ENCODE measurements around the gene BRSK1.

Gene BRSK1

GRCh38 chr19:55341595-55342531, 58.1 kb downstream of the BRSK1 start:
- Mint-ChIP-seq H3K27me3 (no peaks in the 10 kb centered on the region), H3K4me1 (ENCODE audit: low read depth) (peaks cover 16% of the 10 kb centered on the region), H3K9me3 (ENCODE audit: low read depth) (no peaks in the 10 kb centered on the region), H3K4me3 (peak overlapping the region; percentile 74), H3K36me3 (no peaks in the 10 kb centered on the region), H3K27ac (peak overlapping the region; percentile 46)

- H3K27me3 Mint-ChIP-seq: no peaks in the 10 kb centered on the region
- H3K9me3 Mint-ChIP-seq (ENCODE audit: low read depth): no peaks in the 10 kb centered on the region
- H3K4me1 Mint-ChIP-seq (ENCODE audit: low read depth): peaks cover 9% of the 10 kb centered on the region
- no peak overlapping the region for H3K27ac Mint-ChIP-seq
- no peaks in the 10 kb centered on the region for H3K36me3 Mint-ChIP-seq
- H3K4me3 Mint-ChIP-seq: no peak overlapping the region
Measured at GRCh38 chr19:55344444-55344843, 60.6 kb downstream of the BRSK1 start.

GRCh38 chr19:55345101-55345817, 61.5 kb downstream of the BRSK1 start:
- no peak overlapping the region for H3K4me3 Mint-ChIP-seq
- no peaks in the 10 kb centered on the region for H3K27me3 Mint-ChIP-seq
- H3K9me3 Mint-ChIP-seq (ENCODE audit: low read depth): no peaks in the 10 kb centered on the region
- no peaks in the 10 kb centered on the region for H3K36me3 Mint-ChIP-seq
- no peak overlapping the region for H3K27ac Mint-ChIP-seq
- peaks cover 7% of the 10 kb centered on the region for H3K4me1 Mint-ChIP-seq (ENCODE audit: low read depth)

DNA sequence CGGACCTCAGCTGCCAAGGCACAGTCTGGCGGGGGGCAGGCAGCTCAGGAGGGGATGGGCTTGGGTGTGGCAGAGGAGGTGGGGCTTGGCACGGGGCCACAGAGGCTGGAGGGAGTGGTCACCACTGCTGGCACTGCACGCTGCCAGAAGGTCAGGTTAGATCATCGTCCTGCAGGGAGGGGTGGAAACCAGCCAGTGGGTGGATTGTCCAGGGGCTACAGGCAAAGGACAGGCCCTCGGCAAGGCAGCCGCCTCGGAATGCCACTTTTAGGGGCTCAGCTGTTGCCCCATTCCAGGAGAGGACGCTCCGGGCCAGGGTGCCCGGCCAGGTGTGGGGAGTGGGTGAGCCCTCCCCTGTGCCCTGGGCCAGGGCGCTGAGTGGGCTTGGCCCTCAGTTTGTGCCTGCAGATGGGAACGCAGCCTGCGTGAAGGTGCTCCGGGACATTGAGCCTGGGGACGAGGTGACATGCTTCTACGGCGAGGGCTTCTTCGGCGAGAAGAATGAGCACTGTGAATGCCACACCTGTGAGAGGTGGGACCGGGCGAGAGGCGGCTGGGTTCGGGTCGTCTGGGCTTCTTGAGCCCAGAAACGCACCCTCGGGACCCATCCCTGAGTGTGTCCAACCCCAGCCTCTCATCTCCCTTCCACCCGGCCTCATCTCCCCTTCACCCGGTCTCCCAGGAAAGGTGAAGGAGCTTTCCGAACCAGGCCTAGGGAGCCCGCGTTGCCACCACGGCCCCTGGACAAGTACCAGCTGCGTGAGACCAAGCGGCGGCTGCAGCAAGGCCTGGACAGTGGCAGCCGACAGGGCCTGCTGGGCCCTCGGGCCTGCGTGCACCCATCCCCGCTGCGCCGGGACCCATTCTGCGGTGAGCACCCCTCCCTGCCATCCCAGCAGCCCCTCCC, 62.3 kb downstream of the BRSK1 start:
- no peak overlapping the region for H3K4me3 Mint-ChIP-seq
- no peak overlapping the region for H3K27ac Mint-ChIP-seq
- peaks cover 4% of the 10 kb centered on the region for H3K4me1 Mint-ChIP-seq (ENCODE audit: low read depth)
- no peaks in the 10 kb centered on the region for H3K36me3 Mint-ChIP-seq
- no peaks in the 10 kb centered on the region for H3K9me3 Mint-ChIP-seq (ENCODE audit: low read depth)
- H3K27me3 Mint-ChIP-seq: no peaks in the 10 kb centered on the region

DNA sequence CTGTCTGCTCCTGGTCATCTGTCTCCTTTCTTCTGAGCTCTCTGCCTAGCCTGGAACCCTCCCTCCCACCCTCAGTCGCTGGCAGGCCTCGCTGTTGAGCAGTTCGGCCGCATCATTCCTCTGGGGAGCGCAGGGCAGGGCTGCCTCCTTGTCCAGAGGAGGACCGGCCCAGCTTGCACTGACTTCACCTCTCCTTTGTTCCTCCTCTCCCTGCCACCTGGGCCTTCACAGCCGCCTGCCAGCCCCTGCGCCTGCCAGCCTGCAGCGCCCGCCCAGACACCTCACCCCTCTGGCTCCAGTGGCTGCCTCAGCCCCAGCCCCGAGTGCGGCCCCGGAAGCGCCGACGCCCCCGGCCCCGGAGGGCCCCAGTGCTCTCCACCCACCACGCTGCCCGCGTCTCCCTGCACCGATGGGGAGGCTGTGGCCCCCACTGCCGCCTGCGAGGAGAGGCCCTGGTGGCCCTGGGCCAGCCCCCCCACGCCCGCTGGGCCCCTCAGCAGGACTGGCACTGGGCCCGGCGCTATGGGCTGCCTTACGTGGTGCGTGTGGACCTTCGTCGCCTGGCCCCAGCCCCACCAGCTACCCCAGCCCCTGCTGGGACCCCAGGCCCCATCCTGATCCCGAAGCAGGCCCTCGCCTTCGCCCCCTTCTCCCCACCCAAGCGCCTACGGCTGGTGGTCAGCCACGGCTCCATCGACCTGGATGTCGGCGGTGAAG, 63.1 kb downstream of the BRSK1 start:
- H3K27me3 Mint-ChIP-seq: peaks cover 2% of the 10 kb centered on the region
- H3K4me1 Mint-ChIP-seq (ENCODE audit: low read depth): peaks cover 5% of the 10 kb centered on the region
- no peaks in the 10 kb centered on the region for H3K9me3 Mint-ChIP-seq (ENCODE audit: low read depth)
- no peaks in the 10 kb centered on the region for H3K36me3 Mint-ChIP-seq
- no peak overlapping the region for H3K4me3 Mint-ChIP-seq
- H3K27ac Mint-ChIP-seq: no peak overlapping the region

GRCh38 chr19:55347442-55348009, 63.7 kb downstream of the BRSK1 start:
- peaks cover 3% of the 10 kb centered on the region for H3K27me3 Mint-ChIP-seq
- peaks cover 9% of the 10 kb centered on the region for H3K4me1 Mint-ChIP-seq (ENCODE audit: low read depth)
- no peak overlapping the region for H3K27ac Mint-ChIP-seq
- no peaks in the 10 kb centered on the region for H3K9me3 Mint-ChIP-seq (ENCODE audit: low read depth)
- H3K36me3 Mint-ChIP-seq: no peaks in the 10 kb centered on the region
- H3K4me3 Mint-ChIP-seq: no peak overlapping the region

- Mint-ChIP-seq H3K4me3 (no peak overlapping the region), H3K36me3 (no peaks in the 10 kb centered on the region), H3K27ac (no peak overlapping the region), H3K9me3 (ENCODE audit: low read depth) (no peaks in the 10 kb centered on the region), H3K27me3 (peaks cover 8% of the 10 kb centered on the region), H3K4me1 (ENCODE audit: low read depth) (peaks cover 12% of the 10 kb centered on the region)
Measured at GRCh38 chr19:55348317-55349034, 64.7 kb downstream of the BRSK1 start.

- no peak overlapping the region for H3K4me3 Mint-ChIP-seq
- no peaks in the 10 kb centered on the region for H3K9me3 Mint-ChIP-seq (ENCODE audit: low read depth)
- no peaks in the 10 kb centered on the region for H3K36me3 Mint-ChIP-seq
- no peak overlapping the region for H3K27ac Mint-ChIP-seq
- peaks cover 16% of the 10 kb centered on the region for H3K4me1 Mint-ChIP-seq (ENCODE audit: low read depth)
- H3K27me3 Mint-ChIP-seq: peaks cover 9% of the 10 kb centered on the region
Measured at GRCh38 chr19:55350620-55351315, 67.0 kb downstream of the BRSK1 start.

- H3K27ac Mint-ChIP-seq: no peak overlapping the region
Measured at GRCh38 chr19:55352040-55352439, 68.2 kb downstream of the BRSK1 start.

GRCh38 chr19:55352549-55353145, 68.8 kb downstream of the BRSK1 start:
- H3K36me3 Mint-ChIP-seq: no peaks in the 10 kb centered on the region
- peak overlapping the region; percentile 62 for H3K4me3 Mint-ChIP-seq
- H3K27me3 Mint-ChIP-seq: peaks cover 16% of the 10 kb centered on the region
- H3K4me1 Mint-ChIP-seq (ENCODE audit: low read depth): peaks cover 16% of the 10 kb centered on the region
- H3K9me3 Mint-ChIP-seq (ENCODE audit: low read depth): no peaks in the 10 kb centered on the region
- H3K27ac Mint-ChIP-seq: no peak overlapping the region

More at GRCh38 chr19:55352040-55352439, 68.2 kb downstream of the BRSK1 start:
- Mint-ChIP-seq H3K27me3 (peaks cover 11% of the 10 kb centered on the region), H3K4me1 (ENCODE audit: low read depth) (peaks cover 16% of the 10 kb centered on the region), H3K4me3 (no peak overlapping the region), H3K36me3 (no peaks in the 10 kb centered on the region), H3K9me3 (ENCODE audit: low read depth) (no peaks in the 10 kb centered on the region)

GRCh38 chr19:55353356-55353802, 69.6 kb downstream of the BRSK1 start:
- Mint-ChIP-seq H3K4me1 (ENCODE audit: low read depth) (peaks cover 16% of the 10 kb centered on the region), H3K27ac (no peak overlapping the region), H3K27me3 (peaks cover 16% of the 10 kb centered on the region), H3K36me3 (no peaks in the 10 kb centered on the region), H3K9me3 (ENCODE audit: low read depth) (no peaks in the 10 kb centered on the region), H3K4me3 (peak overlapping the region; percentile 70)

- Mint-ChIP-seq H3K4me1 (ENCODE audit: low read depth) (peaks cover 16% of the 10 kb centered on the region), H3K27me3 (peaks cover 16% of the 10 kb centered on the region), H3K27ac (no peak overlapping the region), H3K36me3 (no peaks in the 10 kb centered on the region), H3K9me3 (ENCODE audit: low read depth) (no peaks in the 10 kb centered on the region), H3K4me3 (peak overlapping the region; percentile 70)
Measured at GRCh38 chr19:55353803-55354697, 70.3 kb downstream of the BRSK1 start.

Measured in activated naive CD8-positive, alpha-beta T cell (primary cell).